A549 (cell line): ENCODE data around the gene MPP2. TPM values are rescaled to one million over a fixed set of nuclear protein-coding genes. Genes with fewer than 3 reads are reported as not detected.
"Not testable (repeated sequence)": the region's sequence is repeated elsewhere in the genome, so short reads cannot be mapped to it uniquely, and the experiment has no call there.

Experiments
- ATAC-seq, 2 experiments: fragments of 200-7000 bp in 1 of 2; fragments of >200 bp in 1 of 2; cut with Nextera tagmentation in 1 of 2; cut with Tn5 transposase in 1 of 2; 3 replicates each; pipeline versions ENCODE4 v1.8.0 to v1.9.1; 2018 to 2020; ENCODE audit warnings: mild to moderate bottlenecking in 1 of 2, moderate library complexity in 1 of 2
- CTCF ChIA-PET: fragments of 300-600 bp; sonication (Branson Sonifier 250); formaldehyde crosslinking; extraction: SDS; loops from one replicate; lab custom pipeline; 2021; ENCODE audit warnings: antibody characterized with exemption, inconsistent platforms; lab: Yijun Ruan, JAX
- POLR2A ChIA-PET: fragments of 350-600 bp; formaldehyde crosslinking; extraction: SDS; loops from one replicate; lab custom pipeline; 2021; ENCODE audit warnings: antibody characterized with exemption, inconsistent platforms; lab: Yijun Ruan, JAX
- DNase-seq, 2 experiments: peaks; one replicate each; pipeline versions ENCODE4 v3.0.0 to v3.0.0-alpha.2; 2011 to 2016; ENCODE audit warnings: low read depth in 1 of 2, low spot score in 1 of 2
- FAIRE-seq: peaks from 2 replicates; lab custom pipeline; 2011; peaks lifted over from hg19 to GRCh38; lab: Jason Lieb, UNC
- H3K27ac ChIP-seq, 2 experiments: fragments of >200 bp; sonication (Bioruptor Twin); formaldehyde crosslinking; 3 replicates each; pipeline ENCODE4 v1.5.1; 2016 to 2017
- H3K4me1 ChIP-seq: fragments of >200 bp; sonication (Bioruptor Twin); formaldehyde crosslinking; 3 replicates; pipeline ENCODE4 v1.6.1; 2016
- H3K4me2 ChIP-seq: fragments of >200 bp; sonication (Bioruptor Twin); formaldehyde crosslinking; 3 replicates; pipeline ENCODE4 v1.6.1; 2016
- H3K4me3 ChIP-seq: fragments of >200 bp; sonication (Bioruptor Twin); formaldehyde crosslinking; 3 replicates; pipeline ENCODE4 v1.5.1; 2016
- H3K9me3 ChIP-seq: fragments of >200 bp; sonication (Bioruptor Twin); formaldehyde crosslinking; 3 replicates; pipeline ENCODE4 v1.6.1; 2016
- CEBPB ChIP-seq, 2 experiments: fragments of >200 bp in 1 of 2; sonication (Bioruptor Twin) in 1 of 2; formaldehyde crosslinking in 1 of 2; IDR thresholded peaks; 2 replicates each; pipeline ENCODE4 v1.6.1; 2012 to 2016
- CHD4 ChIP-seq: fragments of 200-600 bp; sonication (generic); IDR thresholded peaks from 2 replicates; pipeline ENCODE4 v1.6.1; 2016; ENCODE audit warnings: antibody characterized with exemption, mild to moderate bottlenecking, borderline replicate concordance
- ESRRA ChIP-seq: fragments of 150-350 bp; IDR thresholded peaks from 2 replicates; pipeline ENCODE4 v1.6.1; 2014; ENCODE audit warnings: mild to moderate bottlenecking, low read length, borderline replicate concordance
- FOSL2 ChIP-seq, 2 experiments: fragments of 450-650 bp in 1 of 2; fragments of >200 bp in 1 of 2; sonication (Bioruptor Twin) in 1 of 2; formaldehyde crosslinking; IDR thresholded peaks; 2 replicates each; pipeline versions ENCODE4 v1.5.0 to v1.6.1; 2016 to 2020; ENCODE audit warnings: mild to moderate bottlenecking in 1 of 2, moderate library complexity in 1 of 2
- FOXS1 ChIP-seq: fragments of 250-450 bp; sonication (Bioruptor Pico); IDR thresholded peaks from 2 replicates; pipeline ENCODE4 v1.5.0; 2020; ENCODE audit warnings: mild to moderate bottlenecking, moderate library complexity
- GATA3 ChIP-seq: IDR thresholded peaks from 2 replicates; pipeline ENCODE4 v1.6.1; 2012; ENCODE audit warnings: borderline replicate concordance
- HOXB5 ChIP-seq: fragments of 250-450 bp; sonication (Bioruptor Pico); IDR thresholded peaks from 2 replicates; pipeline ENCODE4 v1.5.0; 2020; ENCODE audit warnings: mild to moderate bottlenecking, moderate library complexity
- KDM1A ChIP-seq: fragments of 200-600 bp; sonication (generic); IDR thresholded peaks from 2 replicates; pipeline ENCODE4 v1.6.1; 2016; ENCODE audit warnings: low read depth, mild to moderate bottlenecking
- KDM5A ChIP-seq: fragments of 200-600 bp; sonication (generic); IDR thresholded peaks from 2 replicates; pipeline ENCODE4 v1.6.1; 2016; ENCODE audit warnings: antibody characterized with exemption, mild to moderate bottlenecking
- NPAS2 ChIP-seq: fragments of 250-450 bp; sonication (Bioruptor Pico); IDR thresholded peaks from 2 replicates; pipeline ENCODE4 v1.8.0; 2022; ENCODE audit warnings: mild to moderate bottlenecking, moderate library complexity, borderline replicate concordance
- RFX5 ChIP-seq: fragments of 450-650 bp; IDR thresholded peaks from 2 replicates; pipeline ENCODE4 v1.7.1; 2014; ENCODE audit warnings: antibody characterized with exemption, mild to moderate bottlenecking, moderate library complexity
- TFCP2L1 ChIP-seq: fragments of 250-450 bp; sonication (Bioruptor Pico); IDR thresholded peaks from 2 replicates; pipeline ENCODE4 v1.5.0; 2021; ENCODE audit warnings: mild to moderate bottlenecking
- USF2 ChIP-seq: fragments of 450-650 bp; IDR thresholded peaks from 2 replicates; pipeline ENCODE4 v1.6.1; 2014; ENCODE audit warnings: antibody characterized with exemption
- ZNF302 ChIP-seq: fragments of 250-450 bp; sonication (Bioruptor Pico); IDR thresholded peaks from 2 replicates; pipeline ENCODE4 v1.9.0; 2021; ENCODE audit warnings: inconsistent platforms, mild to moderate bottlenecking, moderate library complexity
- ZSCAN20 ChIP-seq: fragments of 250-450 bp; sonication (Bioruptor Pico); IDR thresholded peaks from 2 replicates; pipeline ENCODE4 v1.8.0; 2022; ENCODE audit warnings: mild to moderate bottlenecking, moderate library complexity
- whole genome bisulfite sequencing: methylation state at CpG from one replicate; pipeline ENCODE4 v1.1.6; 2017; ENCODE audit errors: missing lambda C conversion rate; 5-methylcytosine and 5-hydroxymethylcytosine counted together
- polyA plus RNA-seq, 4 experiments: library from polyadenylated mRNA; depleted of rRNA in 3 of 4; stranded (reverse); fragments of >200 nt; fragmentation: RNase III in 1 of 4; extraction: RNeasy Plus Mini Kit Qiagen cat#74134 plus additional on column Dnase treatment in 1 of 4; gene quantifications; 2 replicates in 3 of 4; 3 replicates in 1 of 4; pipeline ENCODE4 v1.2.3, GENCODE V29; 2011 to 2017
- TF ChIP-seq, protein P1 (sequence below): fragments of 250-450 bp; sonication (Bioruptor Pico); IDR thresholded peaks from 2 replicates; pipeline ENCODE4 v1.5.0; 2020; ENCODE audit warnings: low read depth, mild to moderate bottlenecking, moderate library complexity
- TF ChIP-seq, protein P2 (sequence below): fragments of 150-350 bp; IDR thresholded peaks from 2 replicates; pipeline ENCODE4 v1.6.1; 2014; ENCODE audit warnings: low read depth, mild to moderate bottlenecking, low read length
- TF ChIP-seq, protein P3 (sequence below): fragments of >200 bp; sonication (Bioruptor Twin); formaldehyde crosslinking; IDR thresholded peaks from 3 replicates; pipeline ENCODE4 v1.5.1; 2016
- TF ChIP-seq, protein P4 (sequence below): IDR thresholded peaks from 2 replicates; pipeline ENCODE4 v1.6.1; 2012

MPP2 gene
- polyA plus RNA-seq, 2 of the 4 experiments (the other 2 are of a cell fraction): 3.8 to 4.2 TPM

DNA sequence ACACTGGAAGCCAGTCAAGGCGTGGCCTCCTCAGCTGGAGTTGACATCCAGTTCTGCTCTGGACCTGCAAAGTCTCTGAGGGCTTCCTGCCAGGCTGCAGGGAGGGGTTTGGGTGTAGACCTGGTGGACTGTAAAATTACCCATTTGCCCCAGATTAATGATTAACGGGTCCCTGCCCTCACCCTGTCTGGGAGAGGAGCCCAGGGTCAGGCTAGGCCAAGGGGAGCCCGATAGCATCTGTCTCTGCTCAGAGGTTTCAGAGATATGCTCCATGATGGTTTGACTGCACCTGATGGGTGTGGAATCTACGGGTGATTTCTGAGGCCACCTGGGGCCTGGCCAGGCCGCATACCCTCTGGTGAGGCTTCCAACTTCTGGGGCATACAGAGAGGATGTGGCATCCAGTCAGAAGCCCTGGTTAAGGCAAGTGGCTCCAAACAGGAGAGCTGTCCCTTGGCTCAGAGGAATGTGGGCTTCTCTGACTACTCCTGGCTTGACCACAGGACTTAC, 23.8 kb upstream of the MPP2 start:
- ChIA-PET CTCF (interaction anchor here (0.8 to 3.9 kb wide), 7 partner anchors 9 to 64 kb away, joined by 3 to 16 read pairs (median 4); no protein-coding TSS in a partner anchor), POLR2A (no interaction called here)
- Histone ChIP-seq H3K4me3 (no peak overlapping the region), H3K4me1 (peaks cover 14% of the 10 kb centered on the region), H3K27ac (peak overlapping the region in 1 of 2 experiments; percentile 47; a peak in 1 of 6 replicates), H3K4me2 (peak overlapping the region; percentile 55), H3K9me3 (no peaks in the 10 kb centered on the region)
- 26% methylated on average over 5 of the region's 5 CpGs for WGBS
- peak; percentile 30 to 77; a peak in 3 of 6 replicates for ATAC-seq
- FAIRE-seq: no peak
- TF ChIP-seq KDM5A: no peak
- TF ChIP-seq GATA3: no peak
- TF ChIP-seq CHD4: no peak
- no peak for TF ChIP-seq KDM1A
- TF ChIP-seq CEBPB (IDR thresholded peaks at IDR 0.05): no peak
- TF ChIP-seq, protein P1, sequence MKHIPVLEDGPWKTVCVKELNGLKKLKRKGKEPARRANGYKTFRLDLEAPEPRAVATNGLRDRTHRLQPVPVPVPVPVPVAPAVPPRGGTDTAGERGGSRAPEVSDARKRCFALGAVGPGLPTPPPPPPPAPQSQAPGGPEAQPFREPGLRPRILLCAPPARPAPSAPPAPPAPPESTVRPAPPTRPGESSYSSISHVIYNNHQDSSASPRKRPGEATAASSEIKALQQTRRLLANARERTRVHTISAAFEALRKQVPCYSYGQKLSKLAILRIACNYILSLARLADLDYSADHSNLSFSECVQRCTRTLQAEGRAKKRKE (CRISPR knock-in tag): no peak
- no peak for TF ChIP-seq RFX5
- TF ChIP-seq, protein P2, sequence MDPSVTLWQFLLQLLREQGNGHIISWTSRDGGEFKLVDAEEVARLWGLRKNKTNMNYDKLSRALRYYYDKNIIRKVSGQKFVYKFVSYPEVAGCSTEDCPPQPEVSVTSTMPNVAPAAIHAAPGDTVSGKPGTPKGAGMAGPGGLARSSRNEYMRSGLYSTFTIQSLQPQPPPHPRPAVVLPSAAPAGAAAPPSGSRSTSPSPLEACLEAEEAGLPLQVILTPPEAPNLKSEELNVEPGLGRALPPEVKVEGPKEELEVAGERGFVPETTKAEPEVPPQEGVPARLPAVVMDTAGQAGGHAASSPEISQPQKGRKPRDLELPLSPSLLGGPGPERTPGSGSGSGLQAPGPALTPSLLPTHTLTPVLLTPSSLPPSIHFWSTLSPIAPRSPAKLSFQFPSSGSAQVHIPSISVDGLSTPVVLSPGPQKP: no peak
- TF ChIP-seq USF2: no peak
- TF ChIP-seq, protein P3, sequence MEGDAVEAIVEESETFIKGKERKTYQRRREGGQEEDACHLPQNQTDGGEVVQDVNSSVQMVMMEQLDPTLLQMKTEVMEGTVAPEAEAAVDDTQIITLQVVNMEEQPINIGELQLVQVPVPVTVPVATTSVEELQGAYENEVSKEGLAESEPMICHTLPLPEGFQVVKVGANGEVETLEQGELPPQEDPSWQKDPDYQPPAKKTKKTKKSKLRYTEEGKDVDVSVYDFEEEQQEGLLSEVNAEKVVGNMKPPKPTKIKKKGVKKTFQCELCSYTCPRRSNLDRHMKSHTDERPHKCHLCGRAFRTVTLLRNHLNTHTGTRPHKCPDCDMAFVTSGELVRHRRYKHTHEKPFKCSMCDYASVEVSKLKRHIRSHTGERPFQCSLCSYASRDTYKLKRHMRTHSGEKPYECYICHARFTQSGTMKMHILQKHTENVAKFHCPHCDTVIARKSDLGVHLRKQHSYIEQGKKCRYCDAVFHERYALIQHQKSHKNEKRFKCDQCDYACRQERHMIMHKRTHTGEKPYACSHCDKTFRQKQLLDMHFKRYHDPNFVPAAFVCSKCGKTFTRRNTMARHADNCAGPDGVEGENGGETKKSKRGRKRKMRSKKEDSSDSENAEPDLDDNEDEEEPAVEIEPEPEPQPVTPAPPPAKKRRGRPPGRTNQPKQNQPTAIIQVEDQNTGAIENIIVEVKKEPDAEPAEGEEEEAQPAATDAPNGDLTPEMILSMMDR: no peak
- TF ChIP-seq ESRRA: no peak
- no peak for TF ChIP-seq HOXB5
- TF ChIP-seq, protein P4, sequence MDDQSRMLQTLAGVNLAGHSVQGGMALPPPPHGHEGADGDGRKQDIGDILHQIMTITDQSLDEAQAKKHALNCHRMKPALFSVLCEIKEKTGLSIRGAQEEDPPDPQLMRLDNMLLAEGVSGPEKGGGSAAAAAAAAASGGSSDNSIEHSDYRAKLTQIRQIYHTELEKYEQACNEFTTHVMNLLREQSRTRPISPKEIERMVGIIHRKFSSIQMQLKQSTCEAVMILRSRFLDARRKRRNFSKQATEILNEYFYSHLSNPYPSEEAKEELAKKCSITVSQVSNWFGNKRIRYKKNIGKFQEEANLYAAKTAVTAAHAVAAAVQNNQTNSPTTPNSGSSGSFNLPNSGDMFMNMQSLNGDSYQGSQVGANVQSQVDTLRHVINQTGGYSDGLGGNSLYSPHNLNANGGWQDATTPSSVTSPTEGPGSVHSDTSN: no peak
- TF ChIP-seq ZNF302 (CRISPR knock-in tag): no peak
- TF ChIP-seq FOSL2 (IDR thresholded peaks at IDR 0.05): no peak
- TF ChIP-seq FOSL2 (CRISPR knock-in tag; IDR thresholded peaks at IDR 0.05): no peak
- TF ChIP-seq NPAS2 (CRISPR knock-in tag): no peak
- TF ChIP-seq, all 56 proteins: peak for 0
- DNase-seq: peak in 1 of 2 experiments; percentile 54

DNA sequence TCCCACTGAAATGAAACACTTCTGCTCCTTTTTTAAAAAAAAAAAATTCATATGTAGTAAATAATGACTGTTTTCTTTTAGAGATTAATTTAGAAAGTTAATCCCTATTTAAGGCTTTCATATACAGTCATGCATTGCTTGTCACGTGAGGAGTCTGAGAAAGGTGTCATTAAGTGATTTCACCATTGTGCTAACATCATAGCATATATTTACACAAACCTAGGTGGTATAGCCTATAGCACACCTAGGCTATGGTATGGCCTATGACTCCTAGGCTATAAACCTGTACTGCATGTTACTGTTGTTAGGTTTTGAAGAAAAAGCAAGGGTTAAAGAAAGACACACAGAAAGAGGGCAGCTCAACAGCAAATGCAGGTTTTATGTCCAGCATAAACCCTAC, 21.3 kb upstream of the MPP2 start:
- no peak for FAIRE-seq
- CTCF ChIA-PET: interaction anchor here (0.8 to 6.8 kb wide), 5 partner anchors 9 to 49 kb away, joined by 3 to 46 read pairs (median 6); no protein-coding TSS in a partner anchor
- no peak overlapping the region for H3K27ac ChIP-seq
- WGBS: 48% methylated on average over 1 of the region's 1 CpG
- H3K4me2 ChIP-seq: no peak overlapping the region
- H3K4me3 ChIP-seq: no peak overlapping the region
- no peaks in the 10 kb centered on the region for H3K9me3 ChIP-seq
- TF ChIP-seq FOXS1 (CRISPR knock-in tag) (no peak), CHD4 (no peak), TFCP2L1 (CRISPR knock-in tag) (no peak), ZSCAN20 (CRISPR knock-in tag) (no peak)
- TF ChIP-seq, protein P2: no peak
- DNase-seq: no peak
- peaks cover 14% of the 10 kb centered on the region for H3K4me1 ChIP-seq
- POLR2A ChIA-PET: no interaction called here
- ATAC-seq: no peak

DNA sequence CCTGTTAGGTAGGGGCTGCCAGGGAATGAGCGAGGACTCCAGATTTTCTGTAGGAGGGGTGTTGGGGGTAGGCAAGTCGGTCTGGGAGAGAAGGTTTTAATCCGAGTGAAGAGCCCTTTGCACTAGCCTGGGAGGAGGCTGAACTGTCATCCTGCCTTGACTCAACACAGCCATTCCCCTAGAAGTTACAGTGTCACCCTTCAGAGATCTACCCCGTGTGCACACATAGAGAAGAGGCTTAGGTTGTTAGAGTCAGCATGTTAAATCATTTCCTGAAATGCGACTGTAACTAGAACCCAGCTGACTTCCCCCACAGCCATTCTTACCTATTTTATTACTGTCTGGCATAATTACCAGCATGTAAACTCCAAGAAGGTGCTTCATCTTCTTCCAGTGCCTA, 20.6 kb upstream of the MPP2 start:
- H3K4me3 ChIP-seq, POLR2A ChIA-PET, FAIRE-seq, H3K9me3 ChIP-seq, ATAC-seq, DNase-seq, H3K4me2 ChIP-seq, H3K27ac ChIP-seq: not testable (repeated sequence)
- CTCF ChIA-PET: interaction anchor here (0.8 to 6.8 kb wide), 5 partner anchors 10 to 49 kb away, joined by 3 to 46 read pairs (median 6); no protein-coding TSS in a partner anchor
- 60% methylated on average over 5 of the region's 5 CpGs for WGBS
- H3K4me1 ChIP-seq: peaks cover 14% of the 10 kb centered on the region
